GM12878 (cell line): ENCODE data around the gene NAT8L. TPM values are rescaled to one million over a fixed set of nuclear protein-coding genes. Genes with fewer than 3 reads are reported as not detected.

Experiments
- ATAC-seq: fragments of 200-7000 bp; cut with Tn5 transposase; 3 replicates; pipeline ENCODE4 v1.9.1; 2020; ENCODE audit warnings: mild to moderate bottlenecking, moderate library complexity
- BruUV-seq: library from RNA; stranded (reverse); fragments of 400-500 nt; replicated peaks from 2 replicates; lab custom pipeline; 2021; lab: Mats Ljungman, UMichigan
- CTCF ChIA-PET: fragments of 300-600 bp; sonication (Branson Sonifier 250); formaldehyde crosslinking; extraction: SDS; loops from one replicate; lab custom pipeline; 2021; ENCODE audit warnings: inconsistent platforms; lab: Yijun Ruan, JAX
- POLR2A ChIA-PET: fragments of 350-600 bp; formaldehyde crosslinking; extraction: SDS; loops from one replicate; lab custom pipeline; 2021; ENCODE audit warnings: inconsistent platforms; lab: Charles Lee
- RAD21 ChIA-PET: fragments of 300-600 bp; sonication (Branson Sonifier 250); formaldehyde crosslinking; loops from one replicate; lab custom pipeline; 2023; ENCODE audit warnings: antibody characterized with exemption; ENCODE audit not compliant: unreplicated experiment; lab: Charles Lee
- SMC1A ChIA-PET: fragments of 300-600 bp; sonication (Branson Sonifier 250); formaldehyde crosslinking; loops from one replicate; lab custom pipeline; 2023; ENCODE audit not compliant: unreplicated experiment, uncharacterized antibody; lab: Charles Lee
- DNase-seq: peaks from one replicate; pipeline ENCODE4 v3.0.0-alpha.2; 2011; ENCODE audit warnings: low read depth, low spot score
- FAIRE-seq: peaks from 3 replicates; lab custom pipeline; 2011; peaks lifted over from hg19 to GRCh38; lab: Jason Lieb, UNC
- H2AFZ ChIP-seq: 2 replicates; pipeline ENCODE4 v1.6.0; 2011; ENCODE audit warnings: low read depth, low read length, control low read depth; ENCODE audit not compliant: control insufficient read depth
- H3K27ac ChIP-seq: 2 replicates; pipeline ENCODE4 v1.5.1; 2011; ENCODE audit warnings: control low read depth; ENCODE audit not compliant: control insufficient read depth, insufficient read depth
- H3K27me3 ChIP-seq, 2 experiments: replicated peaks in 1 of 2; 2 replicates each; pipeline versions ENCODE4 v1.6.0 to v1.6.1; 2011; ENCODE audit warnings: low read length in 1 of 2; ENCODE audit not compliant: control insufficient read depth in 2 of 2, insufficient read depth in 2 of 2
- H3K36me3 ChIP-seq, 2 experiments: 2 replicates each; pipeline ENCODE4 v1.5.1; 2011; ENCODE audit warnings: low read length in 1 of 2; ENCODE audit not compliant: control insufficient read depth in 2 of 2, insufficient read depth in 2 of 2
- H3K4me1 ChIP-seq: 2 replicates; pipeline ENCODE4 v1.6.1; 2011; ENCODE audit warnings: mild to moderate bottlenecking, low read length, moderate library complexity, mixed read lengths; ENCODE audit not compliant: control insufficient read depth, insufficient read depth
- H3K4me2 ChIP-seq: 2 replicates; pipeline ENCODE4 v1.6.0; 2011; ENCODE audit warnings: control low read depth; ENCODE audit not compliant: control insufficient read depth, insufficient read depth
- H3K4me3 ChIP-seq: fragments of 200-600 bp; sonication (generic); 2 replicates; pipeline ENCODE4 v1.5.1; 2016
- H3K79me2 ChIP-seq: 2 replicates; pipeline ENCODE4 v1.6.0; 2011; ENCODE audit warnings: low read length; ENCODE audit not compliant: control insufficient read depth, insufficient read depth
- H3K9ac ChIP-seq: 2 replicates; pipeline ENCODE4 v1.8.0; 2011; ENCODE audit warnings: low read length, control low read depth, mixed read lengths; ENCODE audit not compliant: control insufficient read depth, insufficient read depth
- H3K9me3 ChIP-seq: replicated peaks from 3 replicates; pipeline ENCODE4 v1.5.1; 2011; ENCODE audit warnings: mild to moderate bottlenecking, low read length; ENCODE audit not compliant: control insufficient read depth, insufficient read depth
- H4K20me1 ChIP-seq: 2 replicates; pipeline ENCODE4 v1.6.0; 2011; ENCODE audit not compliant: control insufficient read depth, insufficient read depth
- ATF2 ChIP-seq: IDR thresholded peaks from 2 replicates; pipeline ENCODE4 v1.6.1; 2012; ENCODE audit warnings: low read length, inconsistent platforms
- BCL3 ChIP-seq: IDR thresholded peaks from 2 replicates; pipeline ENCODE4 v1.6.1; 2011; ENCODE audit warnings: borderline replicate concordance, low read depth, mild to moderate bottlenecking, moderate library complexity, low read length; ENCODE audit not compliant: insufficient read depth, poor library complexity, severe bottlenecking
- BHLHE40 ChIP-seq, 2 experiments: fragments of 450-650 bp in 1 of 2; IDR thresholded peaks; 2 replicates each; pipeline ENCODE4 v1.6.1; 2011 to 2017; ENCODE audit warnings: low read depth in 2 of 2, borderline replicate concordance in 1 of 2, improper control_type of control experiment in 1 of 2, low read length in 1 of 2, mild to moderate bottlenecking in 1 of 2
- CHD1 ChIP-seq: IDR thresholded peaks from 2 replicates; pipeline ENCODE4 v1.6.1; 2012; ENCODE audit warnings: low read depth, low read length, improper control_type of control experiment
- ELK1 ChIP-seq: IDR thresholded peaks from 2 replicates; pipeline ENCODE4 v1.6.1; 2012; ENCODE audit warnings: low read depth, low read length, improper control_type of control experiment
- EZH2 ChIP-seq: IDR thresholded peaks from 2 replicates; pipeline ENCODE4 v1.6.1; 2012; ENCODE audit warnings: low read depth, mild to moderate bottlenecking, control low read depth, inconsistent platforms, low read length, borderline replicate concordance; ENCODE audit not compliant: control insufficient read depth
- HCFC1 ChIP-seq: fragments of 150-350 bp; IDR thresholded peaks from 2 replicates; pipeline ENCODE4 v1.6.1; 2014; ENCODE audit warnings: low read length
- MAX ChIP-seq: IDR thresholded peaks from 2 replicates; pipeline ENCODE4 v1.6.1; 2012; ENCODE audit warnings: low read depth, low read length, improper control_type of control experiment
- POU2F2 ChIP-seq: IDR thresholded peaks from 3 replicates; pipeline ENCODE4 v1.6.1; 2011; ENCODE audit warnings: low read depth, mild to moderate bottlenecking, low read length, borderline replicate concordance
- PRDM15 ChIP-seq: fragments of 450-650 bp; formaldehyde crosslinking; IDR thresholded peaks from 2 replicates; pipeline ENCODE4 v1.4.0; 2020; ENCODE audit warnings: mild to moderate bottlenecking, moderate library complexity
- RB1 ChIP-seq: fragments of 450-650 bp; formaldehyde crosslinking; IDR thresholded peaks from 2 replicates; pipeline ENCODE4 v1.6.1; 2017; ENCODE audit warnings: mild to moderate bottlenecking, borderline replicate concordance
- SKIL ChIP-seq: fragments of 450-650 bp; IDR thresholded peaks from 2 replicates; pipeline ENCODE4 v1.6.1; 2017; ENCODE audit warnings: mild to moderate bottlenecking, low read depth, inconsistent platforms; ENCODE audit not compliant: poor library complexity, severe bottlenecking
- YBX1 ChIP-seq: fragments of 450-650 bp; IDR thresholded peaks from 2 replicates; pipeline ENCODE4 v1.6.1; 2016; ENCODE audit warnings: antibody characterized with exemption
- ZNF622 ChIP-seq: fragments of 450-650 bp; IDR thresholded peaks from 2 replicates; pipeline ENCODE4 v1.6.1; 2017; ENCODE audit warnings: mild to moderate bottlenecking, inconsistent platforms
- WGBS: methylation state at CpG from one replicate; pipeline ENCODE4 v1.1.6; 2016; ENCODE audit warnings: low lambda C conversion rate; ENCODE audit not compliant: insufficient replicate concordance, insufficient coverage; ENCODE audit errors: missing lambda C conversion rate; 5-methylcytosine and 5-hydroxymethylcytosine counted together
- in situ Hi-C: fragments of 300-500 bp; cut with MboI; formaldehyde crosslinking; loops from 9 replicates; pipeline ENCODE4 v1.14.3; 2018; ENCODE audit warnings: mixed read lengths
- intact Hi-C: fragments of 100-400 bp; cut with micrococcal nuclease; formaldehyde crosslinking; loops from one replicate; pipeline ENCODE4 v1.14.2; 2022; ENCODE audit not compliant: unreplicated experiment
- polyA plus RNA-seq, 11 experiments: library from polyadenylated mRNA; depleted of rRNA in 4 of 11; unstranded in 6 of 11; stranded (reverse) in 5 of 11; fragments of >200 nt; fragmentation: Nextera tagmentation in 4 of 11; fragmentation: Illumina TruSeq in 1 of 11; extraction: Ambion mirVana in 4 of 11; extraction: Trizol in 1 of 11; gene quantifications; 1 replicate in 1 of 11; 2 replicates in 10 of 11; pipeline versions ENCODE4 v1.2.1 to v1.2.3, GENCODE V29; 2011 to 2016; ENCODE audit warnings: inconsistent platforms in 2 of 11, missing spikeins in 2 of 11, low read depth in 1 of 11
- total RNA-seq, 4 experiments: library from RNA; depleted of rRNA in 3 of 4; stranded (reverse); fragments of >200 nt in 3 of 4; fragmentation: Illumina TruSeq in 1 of 4; extraction: Trizol in 1 of 4; gene quantifications; 2 replicates each; pipeline versions ENCODE4 v1.2.1 to v1.2.3, GENCODE V29; 2013 to 2021

The NAT8L gene
- total and polyA plus RNA-seq, 10 of the 15 experiments (the other 5 are each of a cell fraction or from before 2014, with no cell fraction given), result 0.01 to 0.31 (median 0.11) TPM; not detected in 5

- WGBS, result 64% methylated on average over 6 of the region's 6 CpGs
- no TSS peak for BruUV-seq
- in situ Hi-C loops, result no loop called here
- Histone ChIP-seq H3K27ac (no peak overlapping the region), H3K36me3 (no peaks in the 10 kb centered on the region), H3K4me3 (no peak overlapping the region), H3K79me2 (no peaks in the 10 kb centered on the region), H3K27me3 (peaks cover 3 to 4% of the 10 kb centered on the region in 2 experiments; a peak in 3 of 4 replicates), H2AFZ (no peak overlapping the region), H3K4me2 (no peak overlapping the region), H3K9ac (no peak overlapping the region), H3K4me1 (peaks cover 8% of the 10 kb centered on the region; the same call in 1 of the 2 replicates), H4K20me1 (no peaks in the 10 kb centered on the region), H3K9me3 (no peaks in the 10 kb centered on the region)
- intact Hi-C loops, result no loop called here
- DNase-seq (no peak), ATAC-seq (no peak), FAIRE-seq (no peak)
- ChIA-PET SMC1A (no interaction called here), RAD21 (no interaction called here), POLR2A (no interaction called here), CTCF (no interaction called here)
- TF ChIP-seq ATF2 (no peak), MAX (no peak), ELK1 (no peak), RB1 (no peak), CHD1 (no peak), ZNF622 (no peak), BCL3 (no peak), BHLHE40 (IDR thresholded peaks at IDR 0.05; ENCODE audit: borderline replicate concordance in 1 of 2, low read depth in 2 of 2, low read length in 1 of 2) (no peak), PRDM15 (CRISPR knock-in tag) (no peak), HCFC1 (no peak), POU2F2 (no peak), YBX1 (no peak), EZH2 (no peak), SKIL (no peak)
Measured at GRCh38 chr4:2044119-2044485, 15.0 kb upstream of the NAT8L start.
